Tibial artery (tissue), 4 donors: ENCODE results near the gene OR1J4.

Experiments
- DNase-seq, 2 donors: peaks; one replicate each; pipeline ENCODE4 v3.0.0-alpha.2; 2019
- H3K27ac ChIP-seq, 2 donors: fragments of 200-600 bp; sonication (generic) in 1 of 2; 1 replicate in 1 of 2; 2 replicates in 1 of 2; pipeline ENCODE4 v1.5.1; 2018 to 2019; ENCODE audit warnings: mild to moderate bottlenecking in 1 of 2
- H3K27me3 ChIP-seq, 2 donors: fragments of 200-600 bp; sonication (generic) in 1 of 2; one replicate each; pipeline versions ENCODE4 v1.5.1 to v1.6.0; 2016 to 2019
- H3K36me3 ChIP-seq, 3 donors: fragments of 200-600 bp; sonication (generic) in 2 of 3; one replicate each; pipeline ENCODE4 v1.5.1; 2016 to 2019; ENCODE audit warnings: mild to moderate bottlenecking in 2 of 3
- H3K4me1 ChIP-seq, 4 donors: fragments of 200-600 bp; sonication (generic) in 2 of 4; 1 replicate in 3 of 4; 2 replicates in 1 of 4; pipeline ENCODE4 v1.5.1; 2016 to 2019
- H3K4me3 ChIP-seq, 2 donors: fragments of 200-600 bp; sonication (generic) in 1 of 2; 1 replicate in 1 of 2; 2 replicates in 1 of 2; pipeline ENCODE4 v1.5.1; 2018 to 2019; ENCODE audit warnings: mild to moderate bottlenecking in 2 of 2
- H3K9me3 ChIP-seq, 3 donors: fragments of 200-600 bp; sonication (generic) in 1 of 3; one replicate each; pipeline ENCODE4 v1.5.1; 2016 to 2019
- CTCF ChIP-seq, 2 experiments: fragments of 200-600 bp in 1 of 2; fragments of 450-650 bp in 1 of 2; IDR thresholded peaks; one replicate each; pipeline ENCODE4 v1.5.1; 2017 to 2019; ENCODE audit warnings: antibody characterized with exemption in 2 of 2, mild to moderate bottlenecking in 1 of 2, moderate library complexity in 1 of 2
- intact Hi-C: fragments of 100-400 bp; cut with DNase I; formaldehyde crosslinking; loops from one replicate; pipeline ENCODE4 v1.15.0; 2023; ENCODE audit warnings: low total_unique reads

The OR1J4 gene

GRCh38 chr9:122479062-122479461 is 39.9 kb upstream of the OR1J4 start:
- intact Hi-C loops = no loop called here
- DNase-seq = no peak
- H3K27me3 ChIP-seq = peaks cover 0 to 12% of the 10 kb centered on the region in 2 donors

GRCh38 chr9:122498883-122499288 is 20.1 kb upstream of the OR1J4 start:
- no peak for DNase-seq
- H3K36me3 ChIP-seq = no peaks in the 10 kb centered on the region
- H3K27ac ChIP-seq = no peak overlapping the region
- intact Hi-C loops = no loop called here
- no peak overlapping the region for H3K4me3 ChIP-seq
- peak in 1 of 2 experiments; percentile 36 for TF ChIP-seq CTCF (IDR thresholded peaks at IDR 0.05)
- peaks cover 0 to 11% of the 10 kb centered on the region in 2 donors for H3K27me3 ChIP-seq
- H3K4me1 ChIP-seq = no peaks in the 10 kb centered on the region
- peaks cover 0 to 8% (median 0%) of the 10 kb centered on the region in 3 donors for H3K9me3 ChIP-seq

More at GRCh38 chr9:122479062-122479461, 39.9 kb upstream of the OR1J4 start:
- Histone ChIP-seq H3K4me3 (no peak overlapping the region), H3K27ac (no peak overlapping the region), H3K4me1 (no peaks in the 10 kb centered on the region), H3K36me3 (no peaks in the 10 kb centered on the region), H3K9me3 (no peaks in the 10 kb centered on the region)
- no peak for TF ChIP-seq CTCF (IDR thresholded peaks at IDR 0.05)

GRCh38 chr9:122506964-122507363 is 12.0 kb upstream of the OR1J4 start:
- no peak for DNase-seq
- Histone ChIP-seq H3K4me1 (no peaks in the 10 kb centered on the region), H3K27ac (no peak overlapping the region), H3K27me3 (peaks cover 0 to 3% of the 10 kb centered on the region in 2 donors), H3K9me3 (no peaks in the 10 kb centered on the region), H3K36me3 (no peaks in the 10 kb centered on the region), H3K4me3 (no peak overlapping the region)
- intact Hi-C loops = no loop called here
- no peak for TF ChIP-seq CTCF (IDR thresholded peaks at IDR 0.05)

- H3K27ac ChIP-seq = no peak within 1 kb of the TSS
- TF ChIP-seq CTCF (IDR thresholded peaks at IDR 0.05) = no peak
- intact Hi-C loops = no loop called here
- no peak for DNase-seq
- no peaks in the 10 kb centered on the region for H3K36me3 ChIP-seq
- H3K4me3 ChIP-seq = no peak within 1 kb of the TSS
- H3K9me3 ChIP-seq = no peaks in the 10 kb centered on the region
- H3K4me1 ChIP-seq = no peaks in the 10 kb centered on the region
- peaks cover 0 to 3% of the 10 kb centered on the region in 2 donors for H3K27me3 ChIP-seq
These were observed 8.4 kb upstream of the OR1J4 start, which contains the start of gene OR1J2 for GRCh38 chr9:122510502-122510901. TSS of gene OR1J2 (plus strand) at chr9:122510802. CDS start at chr9:122510802, 0 bp downstream.

- intact Hi-C loops = no loop called here
- TF ChIP-seq CTCF (IDR thresholded peaks at IDR 0.05) = no peak
- no peak for DNase-seq
- no peaks in the 10 kb centered on the region for H3K36me3 ChIP-seq
- H3K4me1 ChIP-seq = no peaks in the 10 kb centered on the region
- peaks cover 0 to 5% of the 10 kb centered on the region in 2 donors for H3K27me3 ChIP-seq
- H3K4me3 ChIP-seq = no peak overlapping the region
- no peaks in the 10 kb centered on the region for H3K9me3 ChIP-seq
- no peak overlapping the region for H3K27ac ChIP-seq
These were observed 715 bp upstream of the OR1J4 start for GRCh38 chr9:122518226-122518625.

- no peak for TF ChIP-seq CTCF (IDR thresholded peaks at IDR 0.05)
- Histone ChIP-seq H3K4me1 (no peaks in the 10 kb centered on the region), H3K4me3 (no peak overlapping the region), H3K9me3 (no peaks in the 10 kb centered on the region), H3K27me3 (peaks cover 0 to 5% of the 10 kb centered on the region in 2 donors), H3K27ac (no peak overlapping the region), H3K36me3 (no peaks in the 10 kb centered on the region)
- intact Hi-C loops = no loop called here
- no peak for DNase-seq
These were observed 435 bp downstream of the OR1J4 start for GRCh38 chr9:122519376-122519775.
